GM19193 (cell line): ENCODE results near the gene NSG1.

ENCODE experiments used
- POLR2A ChIP-seq: IDR thresholded peaks from 4 replicates; pipeline ENCODE4 v1.6.1; 2011; ENCODE audit not compliant: insufficient read depth, insufficient read length; ENCODE audit errors: extremely low read depth

The NSG1 gene

DNA sequence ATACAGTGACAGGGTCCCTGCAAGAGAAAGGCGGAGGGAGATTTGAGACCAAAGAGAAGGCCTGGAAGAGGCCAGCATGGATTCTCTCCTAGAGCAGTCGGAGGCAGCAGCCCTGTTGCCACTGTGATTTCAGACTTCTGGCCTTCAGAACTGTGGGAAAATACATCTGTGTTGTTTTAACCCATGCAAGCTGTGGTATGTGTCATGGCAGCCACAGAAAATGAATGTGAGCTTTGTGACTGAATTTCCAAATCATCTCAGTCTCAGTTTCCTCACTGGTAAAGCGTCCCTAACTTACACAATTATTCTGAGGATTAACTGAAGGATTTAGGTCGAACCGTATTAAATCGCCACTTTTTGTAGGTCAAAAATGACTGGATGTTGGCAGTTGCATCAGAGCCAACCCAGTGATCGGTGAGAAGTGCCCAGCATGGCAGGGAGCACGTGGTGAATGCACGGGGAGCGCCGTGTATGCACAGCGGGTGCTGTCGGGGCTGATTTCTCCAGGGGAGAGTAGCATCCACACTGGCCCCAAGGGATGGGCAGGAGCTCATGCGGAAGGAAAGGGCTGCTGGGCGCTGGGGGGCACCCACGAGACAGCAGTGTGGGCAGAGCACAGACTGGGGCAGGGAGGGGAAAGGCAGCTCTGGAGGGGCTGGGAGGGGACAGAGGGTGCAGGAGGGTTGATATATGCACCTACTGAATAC lies 23.8 kb upstream of the NSG1 start:
- no peak for TF ChIP-seq POLR2A

DNA sequence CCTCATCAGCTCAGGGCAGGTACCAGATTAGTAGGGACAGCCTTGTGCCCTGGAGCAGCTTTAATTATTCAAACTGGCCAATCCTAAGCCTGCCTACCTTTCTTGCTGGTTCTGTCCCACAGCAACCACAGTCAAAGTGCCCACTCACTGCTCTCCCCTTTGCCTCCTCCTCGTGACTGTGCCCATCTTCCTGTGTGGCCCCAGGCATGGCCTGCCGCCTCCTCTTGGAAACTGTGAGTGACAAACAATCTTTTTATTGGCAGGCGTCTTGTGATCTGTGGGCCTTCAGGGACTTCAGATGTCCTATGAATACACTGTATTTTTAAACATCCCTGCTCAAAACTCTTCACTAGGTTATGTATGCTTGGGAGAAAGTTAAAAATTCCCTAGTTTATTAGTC lies 22.8 kb upstream of the NSG1 start:
- no peak for TF ChIP-seq POLR2A

DNA sequence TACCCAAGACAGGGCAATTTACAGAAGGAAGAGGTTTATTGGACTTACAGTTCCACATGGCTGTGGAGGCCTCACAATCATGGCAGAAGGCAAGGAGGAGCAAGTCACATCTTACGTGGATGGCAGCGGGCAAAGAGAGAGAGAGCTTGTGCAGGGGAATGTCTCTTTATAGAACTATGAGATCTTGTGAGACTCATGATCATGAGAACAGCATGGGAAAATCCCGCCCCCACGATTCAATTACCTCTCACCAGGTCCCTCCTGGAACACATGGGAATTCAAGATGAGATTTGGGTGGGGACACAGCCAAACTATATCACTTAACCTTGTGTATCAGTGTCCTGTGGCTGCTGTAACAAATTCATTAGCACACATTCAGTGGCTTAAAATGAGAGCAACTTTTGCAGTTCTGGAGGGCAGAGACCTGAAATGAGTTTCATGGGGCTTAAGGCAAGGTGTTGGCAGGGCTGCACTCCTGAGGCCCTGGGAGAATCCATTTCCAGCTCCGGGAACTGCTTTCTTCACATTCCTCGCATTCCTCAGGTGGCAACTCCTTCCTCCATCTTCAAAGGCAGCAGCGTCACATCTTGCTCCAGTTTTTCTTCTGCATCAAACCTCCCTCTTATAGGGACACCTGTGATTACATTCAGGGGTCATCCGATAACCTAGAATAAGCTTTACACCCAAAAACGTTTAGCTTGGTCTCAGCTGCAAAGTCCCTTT lies 22.3 kb upstream of the NSG1 start:
- no peak for TF ChIP-seq POLR2A

DNA sequence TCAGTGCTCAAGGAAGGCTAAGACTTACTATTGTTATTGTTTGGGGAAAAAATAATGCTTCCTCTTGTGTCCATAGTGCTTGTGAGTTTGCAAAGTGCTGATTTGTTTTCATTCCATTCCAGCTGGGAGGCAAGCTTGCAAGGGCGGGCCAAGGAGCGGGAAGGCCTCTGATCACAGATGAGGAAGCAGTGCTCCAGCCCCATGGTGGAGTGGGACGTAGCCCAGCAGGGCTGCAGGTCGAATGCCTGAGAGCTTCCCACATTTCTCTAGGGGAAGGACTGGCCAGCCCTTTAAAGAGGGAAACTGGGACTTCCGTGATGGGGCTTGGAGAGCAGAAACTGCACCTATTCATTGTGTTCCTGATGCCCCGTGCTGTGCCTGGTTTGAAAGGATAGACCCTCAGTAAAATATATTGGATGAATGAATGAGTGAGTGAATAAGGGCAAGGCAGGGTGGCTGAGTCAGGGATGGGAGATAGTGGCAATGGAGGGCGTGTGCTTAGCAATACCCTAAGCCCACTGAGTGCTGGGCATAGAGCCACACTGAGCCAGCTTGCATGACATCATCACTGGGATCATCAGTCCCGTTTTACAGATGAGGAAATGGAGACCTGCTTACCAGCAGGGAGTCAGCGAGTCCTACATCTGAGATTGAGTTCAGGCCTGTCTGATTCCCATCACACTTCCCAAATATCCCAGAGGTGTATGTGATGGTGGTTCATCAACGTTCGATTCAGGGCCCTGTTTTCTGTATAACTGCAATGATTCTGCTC lies 17.9 kb upstream of the NSG1 start:
- TF ChIP-seq POLR2A: no peak

DNA sequence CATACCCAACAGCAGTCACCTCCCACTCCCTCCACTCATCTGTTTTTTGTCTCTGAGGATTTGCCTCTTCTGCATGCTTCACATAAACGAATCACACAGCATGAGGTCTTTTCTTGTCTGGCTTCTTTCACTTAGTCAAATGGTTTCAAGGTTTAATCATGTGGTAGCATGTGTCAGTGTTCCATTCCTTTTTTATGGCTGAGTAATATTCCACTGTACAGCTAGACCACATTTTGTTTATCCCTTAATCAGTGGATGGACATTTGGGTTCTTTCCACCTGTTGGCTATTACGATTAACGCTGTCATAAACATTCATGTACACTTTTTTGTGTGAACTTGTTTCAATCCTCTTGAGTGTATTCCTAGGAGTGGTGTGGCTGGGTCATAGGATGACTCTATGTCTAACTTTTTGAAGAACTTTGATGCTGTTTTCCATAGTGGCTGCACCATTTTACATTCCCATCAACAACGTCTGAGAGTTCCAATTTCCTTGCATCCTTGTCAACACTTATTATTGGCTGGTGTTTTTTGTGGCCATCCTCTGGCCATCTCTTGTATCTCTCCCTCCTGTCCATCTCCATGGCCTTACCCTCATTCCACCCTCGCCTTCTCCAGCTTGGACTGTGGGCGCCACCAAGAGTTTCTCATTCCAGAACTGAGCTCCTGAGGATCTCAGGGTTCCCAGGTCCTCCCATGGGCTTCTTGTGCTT lies 12.4 kb upstream of the NSG1 start:
- TF ChIP-seq POLR2A: no peak

DNA sequence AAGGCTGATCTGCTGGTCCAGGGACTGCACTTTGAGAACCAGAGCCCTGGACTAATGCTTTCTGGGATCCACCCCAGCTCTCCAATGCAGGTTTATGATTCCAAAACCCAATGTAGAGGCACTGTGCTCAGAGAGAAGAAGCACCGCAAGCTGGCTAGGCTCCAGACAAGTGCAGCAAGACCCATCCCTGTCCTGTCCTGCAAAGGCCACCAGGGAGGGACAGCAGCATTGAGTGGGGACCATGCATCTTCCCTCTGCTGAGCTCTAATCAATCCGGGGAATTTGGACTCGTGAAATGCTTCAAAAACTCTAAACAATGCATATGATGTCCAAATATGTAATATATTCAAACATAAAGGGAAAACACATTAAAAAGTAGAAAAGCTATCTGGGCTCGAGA lies 10.8 kb upstream of the NSG1 start:
- TF ChIP-seq POLR2A: no peak

DNA sequence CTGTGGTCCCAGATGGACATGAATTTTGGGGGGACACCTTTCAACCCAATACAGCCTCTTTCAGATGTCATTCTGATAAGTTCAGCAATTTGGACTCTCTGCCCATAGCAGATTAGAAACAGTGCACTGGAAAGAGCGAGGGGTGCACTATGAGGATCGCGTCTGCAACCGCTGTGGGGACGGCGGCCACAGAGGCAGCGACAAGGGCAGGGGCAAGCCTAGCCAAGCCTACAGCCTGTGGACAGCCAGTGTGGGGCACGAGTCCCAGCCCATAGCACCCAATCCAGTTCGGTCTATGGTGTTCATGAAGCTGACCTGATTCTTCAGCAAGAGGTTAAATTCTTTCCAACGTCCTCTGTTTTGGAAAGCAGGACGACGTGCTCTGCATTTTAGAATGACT lies 9.7 kb upstream of the NSG1 start:
- TF ChIP-seq POLR2A: no peak

DNA sequence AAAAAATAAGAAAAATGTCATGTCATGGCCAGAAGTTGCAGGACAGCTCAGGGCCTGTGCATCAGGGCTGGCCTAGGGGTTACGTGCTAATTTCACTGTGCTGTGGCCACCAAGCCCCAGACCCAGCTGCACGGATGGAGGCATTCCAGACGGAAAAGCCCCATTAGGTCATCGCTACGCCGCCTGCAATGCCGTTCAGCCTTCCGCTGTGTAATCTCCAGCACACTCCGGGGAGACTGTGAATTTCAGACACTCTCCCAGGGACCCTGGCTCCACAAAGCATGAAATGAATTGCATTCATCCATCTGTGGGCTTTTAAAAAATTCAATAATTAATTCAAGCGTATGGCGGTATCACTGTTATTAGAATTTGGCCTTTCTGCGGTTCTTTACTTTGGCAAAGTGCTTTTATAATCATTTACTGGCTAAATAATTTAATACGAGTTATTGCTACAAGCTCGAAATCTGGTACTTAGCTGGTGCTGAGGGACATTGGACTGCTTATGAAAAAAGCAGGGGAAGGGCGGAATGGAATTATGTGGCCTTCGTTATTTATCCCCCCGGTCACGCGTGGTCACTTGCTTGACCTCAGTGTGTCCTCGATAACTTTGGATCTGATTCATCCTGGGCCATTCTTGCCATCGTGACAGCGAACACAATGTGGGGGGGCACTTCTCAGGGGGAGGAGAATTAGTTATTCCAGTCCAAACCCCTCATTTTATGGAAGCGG lies 9.0 kb upstream of the NSG1 start:
- TF ChIP-seq POLR2A: no peak

DNA sequence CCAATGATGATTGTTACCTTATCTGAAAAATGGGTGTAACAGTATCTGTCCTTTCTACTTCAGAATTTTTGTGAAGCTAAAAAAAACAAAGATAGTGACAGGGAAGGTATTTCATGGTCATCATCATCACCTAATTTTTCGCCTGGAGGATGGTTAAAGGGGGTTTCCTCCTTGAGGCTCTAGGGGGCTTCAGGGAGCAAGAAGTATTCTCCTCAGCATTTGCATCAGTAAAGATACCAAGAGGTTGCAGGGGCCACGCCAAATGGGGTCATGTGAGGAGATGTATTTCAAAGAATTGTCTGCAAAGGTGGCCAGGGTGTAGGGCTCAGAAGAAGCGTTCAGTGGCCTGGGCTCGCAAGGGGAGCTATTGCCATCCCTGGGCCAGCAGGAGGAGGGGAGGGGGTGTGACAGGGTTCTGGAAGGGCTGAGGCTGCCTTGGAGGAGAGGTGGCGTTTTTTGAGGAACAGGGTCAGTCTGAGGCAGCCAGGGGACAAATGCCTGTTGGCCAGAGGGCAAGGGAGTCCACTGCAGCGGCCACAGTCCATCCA lies 7.3 kb upstream of the NSG1 start:
- TF ChIP-seq POLR2A: no peak

DNA sequence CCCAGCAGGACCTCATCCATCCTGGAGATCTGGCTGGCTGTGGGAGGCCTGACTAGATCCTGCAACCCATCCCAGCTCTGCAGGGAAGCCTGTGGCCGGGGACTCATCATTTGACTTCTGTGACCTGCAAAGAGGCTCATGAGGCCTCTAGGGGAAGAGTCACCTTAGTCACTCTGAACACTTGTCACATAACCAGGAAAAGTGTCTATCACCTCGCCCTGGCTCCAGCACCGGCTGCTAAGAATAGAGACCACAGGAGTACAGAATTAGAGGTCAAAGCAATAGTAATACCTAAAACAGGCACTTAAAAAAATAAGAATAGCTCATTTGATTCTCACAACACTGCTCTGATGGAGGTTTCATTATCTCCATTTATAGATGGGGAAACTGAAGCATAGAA lies 3.8 kb upstream of the NSG1 start:
- no peak for TF ChIP-seq POLR2A

DNA sequence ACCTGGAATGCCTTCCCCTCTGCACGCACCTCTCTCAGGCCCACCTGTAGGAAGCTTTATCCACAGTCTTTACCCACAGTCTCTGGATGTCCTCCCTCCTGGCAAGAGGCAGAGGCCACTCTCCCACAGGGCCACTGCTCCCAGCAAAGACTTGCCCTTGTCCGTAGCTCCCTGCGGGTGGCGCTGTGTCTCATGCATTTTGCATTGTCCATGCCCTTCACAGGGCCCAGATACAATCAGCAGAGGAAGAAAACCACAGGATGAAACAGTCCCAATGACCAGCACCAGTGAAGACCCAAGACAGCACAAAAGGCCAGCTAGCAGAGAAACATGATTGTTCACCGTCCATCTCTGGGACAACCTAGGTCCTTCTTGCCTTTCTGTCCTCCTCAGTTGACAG lies 2.1 kb upstream of the NSG1 start:
- TF ChIP-seq POLR2A: no peak

DNA sequence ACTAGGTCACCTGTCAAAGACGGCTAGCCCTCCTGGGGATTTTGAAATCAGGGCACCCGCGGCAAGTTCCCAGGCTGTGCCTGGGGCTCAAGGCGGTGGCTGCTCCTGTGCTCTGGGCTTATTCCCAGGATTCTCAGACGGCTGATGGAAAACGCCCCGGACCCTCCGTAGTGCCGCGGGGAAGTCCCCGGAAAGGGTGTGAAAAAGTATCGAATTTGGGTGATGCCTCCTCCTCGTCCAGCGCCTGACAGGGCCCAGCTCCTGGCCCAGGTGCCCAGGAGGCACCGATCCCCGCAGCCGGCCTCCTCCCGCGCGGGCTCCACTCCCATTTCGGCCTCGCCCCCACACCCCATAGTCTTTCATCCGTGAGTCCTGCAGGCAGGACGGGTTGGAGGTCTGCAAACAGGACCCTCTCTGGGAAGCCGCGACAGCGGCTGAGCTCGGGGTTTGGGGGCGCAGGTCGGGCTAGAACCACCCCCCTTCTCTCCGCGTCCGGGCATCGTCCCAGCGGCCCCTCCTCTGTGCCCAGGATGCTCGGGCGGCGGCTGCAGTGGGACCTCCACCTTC lies 1.1 kb upstream of the NSG1 start:
- TF ChIP-seq POLR2A: no peak

DNA sequence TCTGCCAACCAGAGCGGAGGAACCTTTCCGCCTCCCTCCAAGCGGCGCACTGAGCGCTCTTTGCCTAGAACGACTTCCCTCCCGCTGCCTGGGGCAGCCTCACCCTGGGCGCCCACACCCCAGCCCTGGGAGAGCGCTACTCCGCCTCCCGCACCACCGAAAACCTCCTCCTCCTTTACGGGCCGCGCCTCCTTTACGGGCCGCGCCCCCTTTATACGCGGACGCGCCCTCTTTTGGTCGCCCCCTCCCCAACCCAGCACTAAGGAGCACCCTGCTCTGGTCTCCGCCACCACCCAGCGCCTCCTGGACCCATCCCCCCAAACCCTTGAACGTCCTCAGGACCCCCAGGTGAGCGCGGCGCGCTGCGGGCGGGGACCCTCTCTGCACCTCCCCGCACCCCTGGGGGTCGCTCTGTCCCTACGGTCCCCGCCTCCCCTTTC lies 586 bp upstream of the NSG1 start:
- TF ChIP-seq POLR2A: no peak

DNA sequence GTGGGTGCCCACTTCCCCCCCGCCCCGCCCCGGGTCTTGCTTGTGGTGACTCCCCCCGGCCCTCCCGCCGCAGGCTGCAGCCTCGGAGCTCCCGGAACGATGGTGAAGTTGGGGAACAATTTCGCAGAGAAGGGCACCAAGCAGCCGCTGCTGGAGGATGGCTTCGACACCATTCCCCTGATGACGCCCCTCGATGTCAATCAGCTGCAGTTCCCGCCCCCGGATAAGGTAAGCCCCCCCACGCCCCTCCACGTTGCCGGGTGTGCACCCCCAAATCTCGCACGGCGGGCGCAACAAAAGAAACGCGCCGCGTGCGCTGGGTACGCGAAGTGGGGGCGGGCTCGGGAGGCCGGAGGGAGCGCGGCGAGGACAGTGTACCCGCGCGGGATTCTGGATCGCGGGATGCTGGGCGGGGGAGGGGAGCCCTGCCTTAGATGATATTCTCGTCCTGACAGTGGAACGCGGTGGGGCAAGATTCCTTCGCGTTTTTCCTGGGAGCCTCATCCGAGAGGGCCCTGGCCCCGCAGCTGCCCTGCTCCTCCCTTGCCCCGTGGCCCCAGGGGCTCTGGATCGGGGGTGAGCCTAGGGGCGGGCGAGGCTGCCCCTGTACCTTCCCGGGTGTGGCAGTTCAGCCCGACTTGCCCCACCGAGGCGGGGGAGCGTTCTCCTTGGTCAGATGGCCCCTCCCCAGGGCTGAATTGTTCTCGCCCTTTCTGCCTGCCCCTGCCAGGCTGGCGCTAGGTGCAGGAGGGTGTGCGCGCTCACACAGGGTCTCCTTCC lies 819 bp downstream of the NSG1 start:
- TF ChIP-seq POLR2A: no peak

DNA sequence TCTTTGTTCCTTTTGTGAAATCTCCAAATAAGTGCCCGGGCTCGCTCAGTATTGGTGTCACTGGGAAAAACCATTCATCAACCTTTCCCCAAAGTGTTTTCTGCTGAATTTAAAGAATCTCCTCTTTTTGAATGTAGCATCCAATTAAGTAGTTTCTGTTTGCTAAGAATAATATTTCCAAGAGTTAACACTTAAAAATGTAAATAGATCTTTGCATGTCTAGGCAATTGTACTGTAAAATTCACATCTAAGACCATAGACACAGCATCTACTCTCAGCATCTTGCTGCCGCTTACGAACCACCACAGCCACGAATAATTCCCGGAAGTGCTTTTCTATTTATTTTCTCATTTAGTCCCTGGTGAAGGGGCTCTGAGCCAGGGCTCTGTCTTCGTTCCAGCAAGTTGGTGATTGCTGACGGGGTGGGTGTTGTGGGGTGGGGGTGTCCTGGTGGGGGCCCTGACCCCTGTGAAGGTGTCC lies 1.4 kb downstream of the NSG1 start:
- no peak for TF ChIP-seq POLR2A
